ENCODE measurements around the gene NAE1.

NAE1 gene

DNA sequence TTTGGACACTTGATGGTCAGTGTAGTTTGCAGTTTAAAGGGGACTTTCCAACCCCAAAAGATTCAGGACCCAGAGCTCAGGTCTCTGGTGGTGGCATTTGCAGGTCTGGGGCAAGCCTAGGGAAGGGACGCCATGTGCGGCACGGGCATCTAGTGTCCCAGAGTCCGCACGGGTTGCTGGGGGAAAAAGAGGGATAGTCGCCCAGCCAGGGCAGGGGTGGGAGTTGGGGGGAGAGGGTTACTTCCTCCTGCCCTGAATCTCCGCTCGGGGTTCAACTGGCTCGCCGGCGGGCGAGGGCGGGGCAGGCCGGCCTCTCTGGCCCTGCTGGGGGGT lies 13.2 kb upstream of the NAE1 start:
- Histone ChIP-seq H3K4me2 (ENCODE audit: low read length) (no peak overlapping the region), H3K9ac (ENCODE audit: low read length) (no peak overlapping the region)
- TF ChIP-seq EZH2 (IDR thresholded peaks at IDR 0.05; ENCODE audit: borderline replicate concordance, low read length) = no peak
- TF ChIP-seq, protein P1, sequence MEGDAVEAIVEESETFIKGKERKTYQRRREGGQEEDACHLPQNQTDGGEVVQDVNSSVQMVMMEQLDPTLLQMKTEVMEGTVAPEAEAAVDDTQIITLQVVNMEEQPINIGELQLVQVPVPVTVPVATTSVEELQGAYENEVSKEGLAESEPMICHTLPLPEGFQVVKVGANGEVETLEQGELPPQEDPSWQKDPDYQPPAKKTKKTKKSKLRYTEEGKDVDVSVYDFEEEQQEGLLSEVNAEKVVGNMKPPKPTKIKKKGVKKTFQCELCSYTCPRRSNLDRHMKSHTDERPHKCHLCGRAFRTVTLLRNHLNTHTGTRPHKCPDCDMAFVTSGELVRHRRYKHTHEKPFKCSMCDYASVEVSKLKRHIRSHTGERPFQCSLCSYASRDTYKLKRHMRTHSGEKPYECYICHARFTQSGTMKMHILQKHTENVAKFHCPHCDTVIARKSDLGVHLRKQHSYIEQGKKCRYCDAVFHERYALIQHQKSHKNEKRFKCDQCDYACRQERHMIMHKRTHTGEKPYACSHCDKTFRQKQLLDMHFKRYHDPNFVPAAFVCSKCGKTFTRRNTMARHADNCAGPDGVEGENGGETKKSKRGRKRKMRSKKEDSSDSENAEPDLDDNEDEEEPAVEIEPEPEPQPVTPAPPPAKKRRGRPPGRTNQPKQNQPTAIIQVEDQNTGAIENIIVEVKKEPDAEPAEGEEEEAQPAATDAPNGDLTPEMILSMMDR (IDR thresholded peaks at IDR 0.05; ENCODE audit: low read length) = no peak

DNA sequence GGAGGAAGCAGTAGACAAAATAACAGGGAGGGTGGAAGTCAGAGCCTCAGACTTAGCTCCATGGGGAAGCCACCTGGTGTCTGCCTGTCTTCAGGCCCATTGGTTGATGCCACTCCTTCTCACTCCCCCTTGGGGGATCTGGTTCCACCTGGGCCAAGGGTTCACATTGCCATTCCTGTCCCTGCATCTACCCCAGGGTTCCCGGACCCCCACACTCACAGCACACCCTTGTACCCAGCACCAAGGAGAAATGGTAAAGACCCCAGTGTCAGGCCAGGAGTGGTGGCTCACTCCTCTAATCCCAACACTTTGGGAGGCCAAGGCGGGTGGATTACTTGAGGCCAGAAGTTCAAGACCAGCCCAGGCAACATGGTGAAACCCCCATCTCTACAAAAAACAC lies 12.4 kb upstream of the NAE1 start:
- no peaks in the 10 kb centered on the region for H3K36me3 ChIP-seq (ENCODE audit: insufficient read depth, low read length)
- H3F3A ChIP-seq (ENCODE audit: insufficient read depth, low read length) = no peaks in the 10 kb centered on the region
- H3K9me2 ChIP-seq (ENCODE audit: low read depth, low read length) = no peaks in the 10 kb centered on the region
- H3K4me3 ChIP-seq (ENCODE audit: low read depth, low read length, poor library complexity, severe bottlenecking) = no peak overlapping the region
- H3K4me2 ChIP-seq (ENCODE audit: low read length) = no peak overlapping the region
- H3K27me3 ChIP-seq (ENCODE audit: insufficient read depth, low read length) = peaks cover 8% of the 10 kb centered on the region; the same call in 1 of the 2 replicates
- TF ChIP-seq, protein P1 (IDR thresholded peaks at IDR 0.05; ENCODE audit: low read length) = no peak
- no peak for TF ChIP-seq EZH2 (IDR thresholded peaks at IDR 0.05; ENCODE audit: borderline replicate concordance, low read length)
- no peak overlapping the region for H3K27ac ChIP-seq (ENCODE audit: low read depth, low read length, poor library complexity, severe bottlenecking)
- H3K79me2 ChIP-seq (ENCODE audit: insufficient read depth, low read length) = no peaks in the 10 kb centered on the region
- H2AFZ ChIP-seq (ENCODE audit: low read length) = no peak overlapping the region
- no peaks in the 10 kb centered on the region for H3K9me3 ChIP-seq (ENCODE audit: low read length)
- H4K20me1 ChIP-seq (ENCODE audit: insufficient read depth, low read length) = no peaks in the 10 kb centered on the region
- H3K9ac ChIP-seq (ENCODE audit: low read length) = no peak overlapping the region
- no peaks in the 10 kb centered on the region for H3K4me1 ChIP-seq (ENCODE audit: insufficient read depth, low read length, severe bottlenecking)

More for the DNA sequence above, 13.2 kb upstream of the NAE1 start:
- no peak overlapping the region for H3K27ac ChIP-seq (ENCODE audit: low read depth, low read length, poor library complexity, severe bottlenecking)
- peaks cover 8% of the 10 kb centered on the region; the same call in 1 of the 2 replicates for H3K27me3 ChIP-seq (ENCODE audit: insufficient read depth, low read length)
- no peaks in the 10 kb centered on the region for H3K9me3 ChIP-seq (ENCODE audit: low read length)
- no peaks in the 10 kb centered on the region for H3K36me3 ChIP-seq (ENCODE audit: insufficient read depth, low read length)
- no peaks in the 10 kb centered on the region for H3F3A ChIP-seq (ENCODE audit: insufficient read depth, low read length)
- H3K4me1 ChIP-seq (ENCODE audit: insufficient read depth, low read length, severe bottlenecking) = no peaks in the 10 kb centered on the region
- no peak overlapping the region for H2AFZ ChIP-seq (ENCODE audit: low read length)
- no peak overlapping the region for H3K4me3 ChIP-seq (ENCODE audit: low read depth, low read length, poor library complexity, severe bottlenecking)
- no peaks in the 10 kb centered on the region for H3K79me2 ChIP-seq (ENCODE audit: insufficient read depth, low read length)
- H3K9me2 ChIP-seq (ENCODE audit: low read depth, low read length) = no peaks in the 10 kb centered on the region
- no peaks in the 10 kb centered on the region for H4K20me1 ChIP-seq (ENCODE audit: insufficient read depth, low read length)

DNA sequence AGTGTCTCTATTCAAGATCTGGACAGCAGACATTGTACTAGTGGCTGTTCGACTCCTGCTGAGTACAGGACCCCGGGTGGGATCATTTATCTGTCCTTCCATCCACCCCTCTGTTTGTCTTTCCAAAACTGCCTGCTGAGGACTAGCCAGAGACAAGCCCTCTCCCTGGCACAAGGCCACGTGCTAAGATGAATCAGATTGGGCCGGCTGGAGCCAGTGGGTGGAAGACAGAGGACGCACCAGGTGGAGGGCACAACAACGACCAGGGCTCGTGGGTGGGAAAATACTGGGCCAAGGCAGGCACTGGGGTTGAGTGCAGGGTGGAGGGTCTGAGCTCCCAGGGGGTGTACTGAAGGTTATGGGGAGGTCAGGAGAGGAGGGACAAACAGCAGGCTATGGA lies 12.0 kb upstream of the NAE1 start:
- no peak for TF ChIP-seq EZH2 (IDR thresholded peaks at IDR 0.05; ENCODE audit: borderline replicate concordance, low read length)
- TF ChIP-seq, protein P1 (IDR thresholded peaks at IDR 0.05; ENCODE audit: low read length) = no peak
- Histone ChIP-seq H3K4me2 (ENCODE audit: low read length) (no peak overlapping the region), H3K9me3 (ENCODE audit: low read length) (no peaks in the 10 kb centered on the region), H3K9ac (ENCODE audit: low read length) (no peak overlapping the region), H3K9me2 (ENCODE audit: low read depth, low read length) (no peaks in the 10 kb centered on the region), H3K79me2 (ENCODE audit: insufficient read depth, low read length) (no peaks in the 10 kb centered on the region), H3F3A (ENCODE audit: insufficient read depth, low read length) (no peaks in the 10 kb centered on the region), H4K20me1 (ENCODE audit: insufficient read depth, low read length) (no peaks in the 10 kb centered on the region), H3K4me3 (ENCODE audit: low read depth, low read length, poor library complexity, severe bottlenecking) (no peak overlapping the region), H3K27me3 (ENCODE audit: insufficient read depth, low read length) (peaks cover 8% of the 10 kb centered on the region; the same call in 1 of the 2 replicates), H3K4me1 (ENCODE audit: insufficient read depth, low read length, severe bottlenecking) (no peaks in the 10 kb centered on the region), H3K36me3 (ENCODE audit: insufficient read depth, low read length) (no peaks in the 10 kb centered on the region), H3K27ac (ENCODE audit: low read depth, low read length, poor library complexity, severe bottlenecking) (no peak overlapping the region), H2AFZ (ENCODE audit: low read length) (no peak overlapping the region)
